HepG2 (cell line): ENCODE data around the gene JPT2. TPM values are rescaled to one million over a fixed set of nuclear protein-coding genes. Genes with fewer than 3 reads are reported as not detected.
A peak's percentile ranks its signal among the peaks of the same experiment; 100 is the strongest.

Experiments
- BRCA1 ChIP-seq: sonication (generic); formaldehyde crosslinking; IDR thresholded peaks from 2 replicates; pipeline ENCODE4 v1.4.0; 2020; ENCODE audit warnings: missing genetic modification reagents
- CHCHD3 ChIP-seq: sonication (generic); formaldehyde crosslinking; IDR thresholded peaks from 2 replicates; pipeline ENCODE4 v1.8.0; 2022; ENCODE audit warnings: mild to moderate bottlenecking, missing genetic modification reagents, moderate library complexity
- DNMT1 ChIP-seq: sonication (generic); formaldehyde crosslinking; IDR thresholded peaks from 2 replicates; pipeline ENCODE4 v1.5.1; 2020; ENCODE audit warnings: mild to moderate bottlenecking, missing genetic modification reagents
- DR1 ChIP-seq: sonication (generic); formaldehyde crosslinking; IDR thresholded peaks from 2 replicates; pipeline ENCODE4 v1.8.0; 2021; ENCODE audit warnings: mild to moderate bottlenecking, missing genetic modification reagents, inconsistent platforms
- EHMT2 ChIP-seq: fragments of 200-600 bp; sonication (generic); IDR thresholded peaks from 2 replicates; pipeline ENCODE4 v1.7.0; 2017; ENCODE audit warnings: antibody characterized with exemption, low read depth, low read length, borderline replicate concordance
- FOXO1 ChIP-seq: sonication (generic); formaldehyde crosslinking; IDR thresholded peaks from 2 replicates; pipeline ENCODE4 v1.4.0; 2020; ENCODE audit warnings: missing genetic modification reagents
- SP4 ChIP-seq: sonication (generic); formaldehyde crosslinking; IDR thresholded peaks from 2 replicates; pipeline ENCODE4 v1.8.1; 2023; ENCODE audit warnings: mild to moderate bottlenecking, missing genetic modification reagents
- SRF ChIP-seq: IDR thresholded peaks from 2 replicates; pipeline ENCODE4 v1.6.1; 2011; ENCODE audit warnings: mild to moderate bottlenecking, low read depth, low read length, moderate library complexity
- TCF12 ChIP-seq, 2 experiments: fragments of 450-650 bp in 1 of 2; sonication (generic) in 1 of 2; formaldehyde crosslinking in 1 of 2; IDR thresholded peaks; 2 replicates each; pipeline versions ENCODE4 v1.6.1 to v1.8.0; 2017 to 2022; ENCODE audit warnings: antibody characterized with exemption in 1 of 2, mild to moderate bottlenecking in 1 of 2, missing genetic modification reagents in 1 of 2, moderate library complexity in 1 of 2
- TEAD3 ChIP-seq: optimal IDR thresholded peaks from 2 replicates; pipeline ENCODE3; 2016; ENCODE audit warnings: borderline replicate concordance
- ZKSCAN8 ChIP-seq: IDR thresholded peaks from 2 replicates; pipeline ENCODE4 v1.6.1; 2016; ENCODE audit warnings: borderline replicate concordance, missing genetic modification reagents, missing compliant biosample characterization
- ZNF124 ChIP-seq: sonication (generic); formaldehyde crosslinking; IDR thresholded peaks from 2 replicates; pipeline ENCODE4 v1.4.0; 2020; ENCODE audit warnings: missing genetic modification reagents
- ZNF83 ChIP-seq: sonication (generic); formaldehyde crosslinking; IDR thresholded peaks from 2 replicates; pipeline ENCODE4 v1.4.0; 2020; ENCODE audit warnings: missing genetic modification reagents, mild to moderate bottlenecking, borderline replicate concordance
- ZSCAN29 ChIP-seq: sonication (generic); formaldehyde crosslinking; conservative IDR thresholded peaks from 2 replicates; pipeline ENCODE4 v1.4.0; 2020; ENCODE audit warnings: mild to moderate bottlenecking, missing genetic modification reagents
- polyA plus RNA-seq, 8 experiments: library from polyadenylated mRNA; depleted of rRNA in 3 of 8; stranded (reverse) in 7 of 8; unstranded in 1 of 8; fragments of >200 nt; fragmentation: Illumina TruSeq in 4 of 8; extraction: Trizol in 4 of 8; gene quantifications; 2 replicates each; pipeline versions ENCODE4 v1.2.1 to v1.2.3, GENCODE V29; 2011 to 2016; ENCODE audit warnings: low read depth in 4 of 8, missing spikeins in 1 of 8, mixed read lengths in 1 of 8; ENCODE audit not compliant: insufficient read depth in 1 of 8
- total RNA-seq, 5 experiments: library from RNA; depleted of rRNA; stranded (reverse); fragments of >200 nt; fragmentation: Illumina TruSeq; extraction: Trizol; gene quantifications; 2 replicates each; pipeline ENCODE4 v1.2.3, GENCODE V29; 2016; ENCODE audit warnings: low read depth in 1 of 5
- TF ChIP-seq, protein P1 (sequence below): sonication (generic); formaldehyde crosslinking; IDR thresholded peaks from 2 replicates; pipeline ENCODE4 v1.4.0; 2020; ENCODE audit warnings: low read depth, mild to moderate bottlenecking, missing genetic modification reagents
- TF ChIP-seq, protein P2 (sequence below): sonication (generic); formaldehyde crosslinking; IDR thresholded peaks from 2 replicates; pipeline ENCODE4 v1.5.0; 2020; ENCODE audit warnings: missing genetic modification reagents
- TF ChIP-seq, protein P3 (sequence below): IDR thresholded peaks from 2 replicates; pipeline ENCODE4 v1.6.1; 2016; ENCODE audit warnings: mild to moderate bottlenecking
- TF ChIP-seq, protein P4 (sequence below): sonication (generic); formaldehyde crosslinking; IDR thresholded peaks from 2 replicates; pipeline ENCODE4 v1.4.0; 2020; ENCODE audit warnings: missing genetic modification reagents, borderline replicate concordance

The JPT2 gene
- total and polyA plus RNA-seq, 2 of the 13 experiments (the other 11 are each of a cell fraction or from before 2014, with no cell fraction given), result 53.5 to 89.4 TPM

DNA sequence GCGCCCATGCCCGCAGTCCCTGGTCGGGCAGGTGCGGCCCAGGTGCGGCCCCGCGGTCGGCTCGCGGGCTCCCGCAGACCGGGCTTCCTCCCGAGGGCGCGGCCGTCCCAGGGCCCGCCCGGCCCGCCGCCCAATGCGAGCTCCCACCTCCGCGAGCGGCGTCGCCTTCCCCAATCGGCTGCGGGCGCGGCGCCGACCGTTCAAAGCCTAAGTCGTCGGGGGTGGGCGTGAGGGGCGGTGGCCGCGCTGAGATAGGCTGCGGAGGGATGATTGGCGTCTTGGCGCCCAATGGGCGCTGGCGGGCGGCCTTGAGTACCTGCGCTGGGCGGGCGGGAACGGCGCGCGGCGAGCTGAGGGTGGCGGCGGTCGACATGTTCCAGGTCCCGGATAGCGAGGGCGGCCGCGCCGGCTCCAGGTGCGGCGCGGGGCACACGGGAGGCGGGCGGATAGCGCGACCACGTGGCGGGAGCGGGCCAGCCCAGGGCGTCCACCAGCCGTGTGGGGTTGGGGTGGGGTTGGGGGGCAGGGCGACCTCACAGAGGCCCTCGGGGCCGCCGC is at the start of gene JPT2 (continued):
- no peak for TF ChIP-seq BRCA1 (CRISPR knock-in tag)
- TF ChIP-seq SRF, result no peak
- TF ChIP-seq SP4, result peak; percentile 99
- TF ChIP-seq CHCHD3 (CRISPR knock-in tag), result no peak; the same call in 1 of the 2 replicates
- peak; percentile 88 for TF ChIP-seq DR1 (CRISPR knock-in tag)
- no peak for TF ChIP-seq ZNF124
- TF ChIP-seq DNMT1 (CRISPR knock-in tag), result no peak
- TF ChIP-seq TCF12 (IDR thresholded peaks at IDR 0.05), result no peak
- 0 out of 2 replicates have a peak, but pooled peaks have one; percentile 40 for TF ChIP-seq TCF12 (CRISPR knock-in tag; IDR thresholded peaks at IDR 0.05)
- no peak for TF ChIP-seq ZKSCAN8 (CRISPR knock-in tag)
- no peak for TF ChIP-seq ZSCAN29 (CRISPR knock-in tag)
- TF ChIP-seq, protein P1, sequence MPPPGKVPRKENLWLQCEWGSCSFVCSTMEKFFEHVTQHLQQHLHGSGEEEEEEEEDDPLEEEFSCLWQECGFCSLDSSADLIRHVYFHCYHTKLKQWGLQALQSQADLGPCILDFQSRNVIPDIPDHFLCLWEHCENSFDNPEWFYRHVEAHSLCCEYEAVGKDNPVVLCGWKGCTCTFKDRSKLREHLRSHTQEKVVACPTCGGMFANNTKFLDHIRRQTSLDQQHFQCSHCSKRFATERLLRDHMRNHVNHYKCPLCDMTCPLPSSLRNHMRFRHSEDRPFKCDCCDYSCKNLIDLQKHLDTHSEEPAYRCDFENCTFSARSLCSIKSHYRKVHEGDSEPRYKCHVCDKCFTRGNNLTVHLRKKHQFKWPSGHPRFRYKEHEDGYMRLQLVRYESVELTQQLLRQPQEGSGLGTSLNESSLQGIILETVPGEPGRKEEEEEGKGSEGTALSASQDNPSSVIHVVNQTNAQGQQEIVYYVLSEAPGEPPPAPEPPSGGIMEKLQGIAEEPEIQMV, result no peak
- TF ChIP-seq ZNF83, result no peak
- no peak for TF ChIP-seq FOXO1 (CRISPR knock-in tag)
- TF ChIP-seq, protein P2, sequence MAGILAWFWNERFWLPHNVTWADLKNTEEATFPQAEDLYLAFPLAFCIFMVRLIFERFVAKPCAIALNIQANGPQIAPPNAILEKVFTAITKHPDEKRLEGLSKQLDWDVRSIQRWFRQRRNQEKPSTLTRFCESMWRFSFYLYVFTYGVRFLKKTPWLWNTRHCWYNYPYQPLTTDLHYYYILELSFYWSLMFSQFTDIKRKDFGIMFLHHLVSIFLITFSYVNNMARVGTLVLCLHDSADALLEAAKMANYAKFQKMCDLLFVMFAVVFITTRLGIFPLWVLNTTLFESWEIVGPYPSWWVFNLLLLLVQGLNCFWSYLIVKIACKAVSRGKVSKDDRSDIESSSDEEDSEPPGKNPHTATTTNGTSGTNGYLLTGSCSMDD (CRISPR knock-in tag), result no peak
- TF ChIP-seq, protein P3, sequence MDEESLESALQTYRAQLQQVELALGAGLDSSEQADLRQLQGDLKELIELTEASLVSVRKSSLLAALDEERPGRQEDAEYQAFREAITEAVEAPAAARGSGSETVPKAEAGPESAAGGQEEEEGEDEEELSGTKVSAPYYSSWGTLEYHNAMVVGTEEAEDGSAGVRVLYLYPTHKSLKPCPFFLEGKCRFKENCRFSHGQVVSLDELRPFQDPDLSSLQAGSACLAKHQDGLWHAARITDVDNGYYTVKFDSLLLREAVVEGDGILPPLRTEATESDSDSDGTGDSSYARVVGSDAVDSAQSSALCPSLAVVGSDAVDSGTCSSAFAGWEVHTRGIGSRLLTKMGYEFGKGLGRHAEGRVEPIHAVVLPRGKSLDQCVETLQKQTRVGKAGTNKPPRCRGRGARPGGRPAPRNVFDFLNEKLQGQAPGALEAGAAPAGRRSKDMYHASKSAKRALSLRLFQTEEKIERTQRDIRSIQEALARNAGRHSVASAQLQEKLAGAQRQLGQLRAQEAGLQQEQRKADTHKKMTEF (CRISPR knock-in tag), result peak; percentile 46; the same call in 1 of the 2 replicates
- TF ChIP-seq TEAD3 (CRISPR knock-in tag), result no peak
- no peak for TF ChIP-seq EHMT2
- TF ChIP-seq, protein P4, sequence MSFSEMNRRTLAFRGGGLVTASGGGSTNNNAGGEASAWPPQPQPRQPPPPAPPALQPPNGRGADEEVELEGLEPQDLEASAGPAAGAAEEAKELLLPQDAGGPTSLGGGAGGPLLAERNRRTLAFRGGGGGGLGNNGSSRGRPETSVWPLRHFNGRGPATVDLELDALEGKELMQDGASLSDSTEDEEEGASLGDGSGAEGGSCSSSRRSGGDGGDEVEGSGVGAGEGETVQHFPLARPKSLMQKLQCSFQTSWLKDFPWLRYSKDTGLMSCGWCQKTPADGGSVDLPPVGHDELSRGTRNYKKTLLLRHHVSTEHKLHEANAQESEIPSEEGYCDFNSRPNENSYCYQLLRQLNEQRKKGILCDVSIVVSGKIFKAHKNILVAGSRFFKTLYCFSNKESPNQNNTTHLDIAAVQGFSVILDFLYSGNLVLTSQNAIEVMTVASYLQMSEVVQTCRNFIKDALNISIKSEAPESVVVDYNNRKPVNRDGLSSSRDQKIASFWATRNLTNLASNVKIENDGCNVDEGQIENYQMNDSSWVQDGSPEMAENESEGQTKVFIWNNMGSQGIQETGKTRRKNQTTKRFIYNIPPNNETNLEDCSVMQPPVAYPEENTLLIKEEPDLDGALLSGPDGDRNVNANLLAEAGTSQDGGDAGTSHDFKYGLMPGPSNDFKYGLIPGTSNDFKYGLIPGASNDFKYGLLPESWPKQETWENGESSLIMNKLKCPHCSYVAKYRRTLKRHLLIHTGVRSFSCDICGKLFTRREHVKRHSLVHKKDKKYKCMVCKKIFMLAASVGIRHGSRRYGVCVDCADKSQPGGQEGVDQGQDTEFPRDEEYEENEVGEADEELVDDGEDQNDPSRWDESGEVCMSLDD (CRISPR knock-in tag), result no peak
